GM18909 (cell line): Measurements from ENCODE around the gene IL2RA.
"Not testable (repeated sequence)": the region's sequence is repeated elsewhere in the genome, so short reads cannot be mapped to it uniquely, and the experiment has no call there.

Source experiments
- ATAC-seq: cut with Tn5 transposase; IDR thresholded peaks from one replicate; pipeline ENCODE4 v1.9.1; 2021; ENCODE audit warnings: mild to moderate bottlenecking; ENCODE audit not compliant: unreplicated experiment, poor library complexity

IL2RA gene

DNA sequence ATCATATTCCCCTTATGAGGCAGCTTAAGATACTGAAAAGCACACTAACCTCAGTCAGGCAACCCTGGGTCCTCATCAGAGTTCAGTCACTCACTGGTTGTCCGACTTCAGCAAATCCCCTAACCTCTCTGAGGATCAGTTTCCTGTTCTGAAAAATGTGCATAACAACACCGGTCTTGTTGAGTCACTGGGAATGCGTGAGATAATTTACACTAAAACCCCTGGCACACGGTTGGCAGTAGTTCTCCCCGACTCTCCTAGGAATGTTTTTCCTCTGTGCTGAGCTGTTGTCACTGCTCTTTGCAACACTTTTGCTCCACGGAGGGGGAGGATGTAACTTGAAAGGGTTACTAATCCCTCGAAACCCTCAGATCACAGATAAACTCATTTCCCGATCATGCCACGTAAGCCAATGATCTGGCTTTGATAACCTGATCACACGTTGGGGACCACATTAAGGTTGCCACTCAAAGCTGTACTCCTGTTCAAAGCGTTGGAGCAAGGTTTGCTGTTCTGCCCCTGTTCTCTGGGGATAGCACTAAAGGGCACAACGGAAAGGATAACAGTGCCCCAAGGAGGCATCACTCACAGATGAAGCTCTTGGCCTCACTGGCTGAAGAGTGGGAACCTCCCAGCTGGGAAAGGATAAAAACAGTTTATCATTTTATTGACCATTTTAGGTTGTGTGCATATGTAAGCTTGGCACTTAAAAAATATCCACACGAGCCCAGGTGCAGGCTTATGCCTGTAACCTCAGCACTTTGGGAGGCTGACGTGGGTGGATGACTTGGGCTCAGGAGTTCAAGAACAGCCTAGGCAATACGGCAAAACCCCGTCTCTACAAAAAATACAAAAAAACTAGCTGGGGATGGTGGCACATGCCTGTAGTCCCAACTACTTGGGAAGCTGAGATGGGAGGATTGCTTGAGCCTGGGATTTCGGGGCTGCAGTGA, 21.6 kb upstream of the IL2RA start:
- ATAC-seq = no peak

GRCh38 chr10:6082496-6083395, 20.6 kb upstream of the IL2RA start:
- no peak for ATAC-seq

DNA sequence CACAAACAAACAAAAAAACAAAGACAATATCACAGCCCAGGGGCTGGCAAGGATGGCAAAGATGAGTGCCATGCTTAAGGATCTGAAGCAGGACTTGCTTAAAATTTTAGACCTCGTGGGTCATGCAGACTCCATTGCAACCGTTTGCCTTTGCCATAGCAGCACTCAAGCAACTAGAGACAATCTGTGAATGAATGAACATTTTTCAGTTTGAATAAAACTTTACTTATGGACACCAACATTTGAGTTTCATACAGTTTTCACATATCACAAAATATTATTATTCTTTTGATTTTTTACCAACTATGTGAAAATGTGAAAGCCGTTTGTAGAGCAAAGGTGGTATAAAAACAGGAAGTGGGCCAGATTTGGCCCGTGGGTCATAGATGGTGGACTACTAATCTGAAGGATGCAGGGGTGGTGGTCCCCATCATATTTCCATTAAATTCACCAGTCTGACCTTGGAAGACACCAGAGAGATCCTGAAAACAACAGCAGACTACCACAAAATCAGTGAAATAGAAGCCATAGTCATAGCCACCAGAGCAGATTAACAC, 18.3 kb upstream of the IL2RA start:
- no peak for ATAC-seq

DNA sequence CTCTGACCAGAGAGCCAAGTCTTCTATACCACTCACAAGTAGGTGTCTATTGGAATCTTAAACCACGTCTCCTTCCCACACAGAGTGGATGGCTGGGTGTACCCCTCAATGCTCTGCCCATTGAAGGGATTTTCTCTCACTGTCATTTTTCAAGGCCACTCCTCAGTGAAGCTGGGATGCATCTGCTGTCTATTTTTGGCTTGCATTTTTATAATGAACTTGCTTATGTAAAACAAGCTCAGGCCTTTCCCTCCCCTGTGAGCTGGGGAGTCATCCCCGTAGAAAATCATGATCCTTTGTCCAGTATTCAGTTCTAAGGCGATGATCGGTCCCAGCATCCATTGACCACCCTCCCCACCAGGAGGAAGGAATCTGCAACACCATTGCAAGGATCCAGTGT, 16.9 kb upstream of the IL2RA start:
- no peak for ATAC-seq

GRCh38 chr10:6077071-6077675, 15.0 kb upstream of the IL2RA start:
- ATAC-seq = no peak

GRCh38 chr10:6074489-6075301, 12.5 kb upstream of the IL2RA start:
- ATAC-seq = no peak

DNA sequence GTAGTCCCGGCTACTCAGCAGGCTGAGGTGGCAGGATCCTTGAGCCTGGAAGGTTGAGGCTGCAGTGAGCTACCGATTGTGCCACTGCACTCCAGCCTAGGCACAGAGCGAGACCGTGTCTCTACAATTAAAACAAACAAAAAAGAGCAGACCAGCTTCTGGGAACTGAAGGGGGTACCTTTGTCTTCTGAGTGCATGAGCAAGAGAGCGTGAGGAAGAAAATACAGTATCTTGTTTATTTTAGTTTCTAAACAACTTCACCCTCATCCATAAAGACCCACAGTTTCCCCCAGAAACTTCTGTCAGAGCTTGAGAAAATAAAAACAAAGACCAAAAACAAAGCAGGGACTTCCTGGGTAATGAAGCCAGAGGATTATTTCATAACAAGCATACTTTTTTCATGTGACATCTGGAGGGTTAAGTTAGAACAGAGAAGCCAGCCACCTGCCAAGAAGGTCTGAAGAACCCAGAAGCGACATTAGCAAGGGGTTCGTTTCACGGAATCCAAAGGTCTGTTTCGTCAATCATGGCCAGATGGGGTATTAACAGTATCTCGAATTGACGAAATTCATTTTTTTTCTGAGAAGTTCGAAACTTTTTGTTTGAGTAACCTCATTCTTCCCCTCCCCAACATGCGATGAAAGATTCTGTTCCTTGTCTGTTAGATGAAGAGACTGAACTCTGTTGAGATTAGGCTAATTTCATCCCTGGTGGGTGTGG, 10.2 kb upstream of the IL2RA start:
- peak; percentile 51 for ATAC-seq

DNA sequence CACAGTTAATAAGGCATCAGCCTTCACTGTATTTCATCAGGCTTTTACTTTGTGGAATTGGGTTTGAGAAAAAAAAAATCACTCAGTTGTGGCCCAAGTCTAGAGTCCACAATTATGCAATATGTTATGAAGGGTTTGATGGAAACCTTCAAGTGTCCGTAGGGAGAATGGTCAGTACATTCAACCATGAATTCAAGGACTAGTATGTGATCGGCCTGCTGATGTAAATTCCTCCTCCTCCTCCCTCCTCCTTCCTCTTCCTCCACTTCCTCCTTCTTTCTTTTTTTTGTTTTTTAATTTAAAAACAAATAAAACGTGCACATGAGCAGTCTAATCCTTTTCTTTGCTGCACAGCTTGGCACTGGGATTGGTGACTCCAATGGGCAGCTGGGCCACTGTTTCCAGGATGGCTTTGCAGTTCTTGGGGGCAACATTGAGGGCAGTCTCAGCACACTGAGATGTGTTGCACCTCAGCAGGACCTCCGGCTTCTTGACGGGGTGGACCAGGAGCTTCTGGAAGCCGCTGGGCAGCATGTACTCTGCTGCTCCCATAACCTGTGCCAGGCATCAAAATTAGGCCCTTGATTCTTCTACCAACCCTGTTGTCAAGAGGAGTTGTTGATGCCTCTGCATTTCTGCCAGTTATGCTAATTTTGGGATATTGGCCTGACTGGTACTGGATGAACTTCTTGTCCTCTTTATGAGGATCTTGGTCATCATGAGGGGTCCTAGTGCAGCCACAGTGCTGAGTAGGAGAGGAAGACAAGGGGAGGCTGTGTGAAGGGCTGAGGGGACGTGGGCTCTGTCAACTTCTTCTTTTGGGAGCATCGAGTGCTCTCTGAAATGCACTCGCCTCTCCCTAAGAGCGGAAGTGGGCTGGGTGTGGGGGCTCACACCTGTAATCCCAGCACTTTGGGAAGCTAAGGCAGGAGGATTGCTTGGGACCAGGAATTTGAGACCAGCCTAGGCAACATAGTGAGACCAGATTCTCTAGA, 9.3 kb upstream of the IL2RA start:
- no peak for ATAC-seq

DNA sequence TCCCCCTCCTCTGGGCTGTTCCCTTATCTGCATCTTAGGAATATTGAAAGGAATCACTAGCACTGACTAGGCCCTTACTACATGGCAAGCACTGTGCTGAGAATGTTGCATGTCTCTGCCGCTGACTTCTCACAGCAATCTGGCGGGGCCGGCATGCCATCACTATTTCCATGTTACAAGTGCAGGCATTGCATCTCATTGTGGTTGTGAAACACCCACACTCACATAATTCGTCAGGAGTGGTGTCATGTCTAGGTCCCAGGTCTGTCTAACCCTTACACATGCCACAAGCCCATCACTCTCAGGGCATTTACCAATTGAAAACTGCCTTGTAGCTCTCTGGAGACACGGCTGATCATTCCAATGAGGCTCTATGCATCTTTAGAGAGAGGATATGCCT, 8.5 kb upstream of the IL2RA start:
- no peak for ATAC-seq

DNA sequence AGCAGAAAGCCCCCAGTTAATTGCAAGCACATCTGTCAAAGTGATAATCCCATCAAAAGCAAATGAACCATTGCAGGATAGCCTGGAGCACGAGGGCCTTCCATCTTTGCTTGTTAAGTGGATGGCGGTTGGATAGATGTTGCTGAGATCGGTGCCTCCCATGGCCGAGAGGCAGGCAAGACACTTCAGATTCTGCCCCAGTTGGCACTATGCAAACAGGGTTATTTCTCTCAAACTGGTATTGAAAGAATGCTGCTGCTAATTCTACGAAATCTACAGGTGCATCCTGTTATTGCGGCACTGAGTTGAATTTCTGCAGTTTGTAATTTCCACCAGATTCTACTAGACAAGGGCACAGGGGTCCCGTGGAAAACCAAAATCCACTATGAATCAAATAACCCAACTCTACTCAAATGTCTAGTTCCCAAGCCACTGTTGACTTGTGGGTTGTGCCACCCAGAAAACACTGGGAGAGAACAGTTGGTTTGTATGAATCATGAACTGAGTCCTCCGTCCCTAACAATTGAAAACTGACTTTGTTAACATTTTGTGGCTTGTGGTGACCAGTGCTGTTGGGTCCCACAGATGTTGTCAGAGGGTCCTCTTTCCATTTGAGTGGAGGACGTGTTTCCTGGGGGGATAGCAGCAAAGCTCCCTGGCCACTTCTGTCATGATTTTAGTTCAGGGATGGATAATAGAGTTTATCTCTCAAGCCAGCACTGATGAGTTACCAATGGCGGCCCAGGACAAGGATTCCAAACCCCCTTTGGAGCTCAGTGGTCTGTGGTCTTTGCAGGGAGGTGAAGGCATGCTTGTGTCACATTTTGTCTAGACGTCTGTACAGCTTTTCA, 7.1 kb upstream of the IL2RA start:
- ATAC-seq = no peak

DNA sequence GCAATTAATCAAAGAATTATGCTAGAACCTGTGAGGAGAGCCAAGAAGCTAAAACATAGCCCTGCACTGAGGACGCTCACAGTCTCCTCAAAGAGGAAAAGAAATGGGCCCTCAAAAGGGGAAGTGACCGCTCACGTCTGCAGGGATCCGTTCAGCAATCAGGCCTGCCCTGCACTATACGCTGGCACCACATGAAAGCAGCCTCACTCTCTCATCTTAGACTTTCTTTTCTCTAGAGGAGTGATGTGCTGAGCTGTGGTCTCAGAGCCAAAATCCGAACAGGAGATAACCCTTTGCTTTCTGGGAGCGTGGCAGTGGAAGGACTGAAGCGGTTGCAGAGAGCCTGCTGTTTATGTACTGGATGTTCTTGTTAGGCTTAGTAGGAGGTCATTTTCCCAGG, 6.3 kb upstream of the IL2RA start:
- ATAC-seq = peak; percentile 65

GRCh38 chr10:6068006-6068405, 5.8 kb upstream of the IL2RA start:
- ATAC-seq = no peak

GRCh38 chr10:6067457-6067856, 5.3 kb upstream of the IL2RA start:
- ATAC-seq = no peak

- no peak for ATAC-seq
Observed at GRCh38 chr10:6065835-6066234, 3.7 kb upstream of the IL2RA start.

GRCh38 chr10:6065406-6065805, 3.2 kb upstream of the IL2RA start:
- no peak for ATAC-seq

DNA sequence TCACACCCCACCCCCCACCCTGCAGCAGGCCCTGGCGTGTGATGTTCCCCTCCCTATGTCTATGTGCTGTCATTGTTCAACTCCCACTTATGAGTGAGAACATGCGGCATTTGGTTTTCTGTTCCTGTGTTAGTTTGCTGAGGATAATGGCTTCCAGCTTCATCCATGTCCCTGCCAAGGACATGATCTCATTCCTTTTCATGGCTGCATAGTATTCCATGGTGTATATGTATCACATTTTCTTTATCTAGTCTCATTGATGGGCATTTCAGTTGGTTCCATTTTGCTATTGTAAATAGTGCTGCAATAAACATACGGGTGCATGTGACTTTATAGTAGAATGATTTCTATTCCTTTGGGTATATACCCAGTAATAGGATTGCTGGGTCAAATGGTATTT, 2.6 kb upstream of the IL2RA start:
- ATAC-seq = not testable (repeated sequence)

GRCh38 chr10:6064119-6064518, 2.0 kb upstream of the IL2RA start:
- no peak for ATAC-seq
